ENCODE data around the gene ARMS2.

DNA sequence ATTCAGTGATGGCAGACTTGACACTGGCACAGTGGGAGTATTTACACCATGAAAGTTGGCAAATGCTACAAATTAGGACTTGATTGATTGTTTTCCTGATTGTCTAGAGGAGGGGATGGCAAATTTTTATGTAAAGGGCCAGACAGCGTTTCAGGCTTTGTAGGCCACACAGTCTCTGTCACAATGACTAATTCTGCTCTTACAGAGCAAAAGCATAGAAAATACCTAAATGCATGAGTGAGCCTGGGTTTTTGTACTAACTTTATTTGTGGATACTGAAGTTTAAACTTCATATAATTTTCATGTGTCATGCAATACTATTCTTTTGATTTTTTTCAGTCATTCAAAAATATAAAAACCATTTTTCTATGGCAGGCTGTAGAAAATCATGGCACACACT, 9.0 kb upstream of the ARMS2 start:
- TF ChIP-seq, protein P1, sequence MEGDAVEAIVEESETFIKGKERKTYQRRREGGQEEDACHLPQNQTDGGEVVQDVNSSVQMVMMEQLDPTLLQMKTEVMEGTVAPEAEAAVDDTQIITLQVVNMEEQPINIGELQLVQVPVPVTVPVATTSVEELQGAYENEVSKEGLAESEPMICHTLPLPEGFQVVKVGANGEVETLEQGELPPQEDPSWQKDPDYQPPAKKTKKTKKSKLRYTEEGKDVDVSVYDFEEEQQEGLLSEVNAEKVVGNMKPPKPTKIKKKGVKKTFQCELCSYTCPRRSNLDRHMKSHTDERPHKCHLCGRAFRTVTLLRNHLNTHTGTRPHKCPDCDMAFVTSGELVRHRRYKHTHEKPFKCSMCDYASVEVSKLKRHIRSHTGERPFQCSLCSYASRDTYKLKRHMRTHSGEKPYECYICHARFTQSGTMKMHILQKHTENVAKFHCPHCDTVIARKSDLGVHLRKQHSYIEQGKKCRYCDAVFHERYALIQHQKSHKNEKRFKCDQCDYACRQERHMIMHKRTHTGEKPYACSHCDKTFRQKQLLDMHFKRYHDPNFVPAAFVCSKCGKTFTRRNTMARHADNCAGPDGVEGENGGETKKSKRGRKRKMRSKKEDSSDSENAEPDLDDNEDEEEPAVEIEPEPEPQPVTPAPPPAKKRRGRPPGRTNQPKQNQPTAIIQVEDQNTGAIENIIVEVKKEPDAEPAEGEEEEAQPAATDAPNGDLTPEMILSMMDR (IDR thresholded peaks at IDR 0.05; ENCODE audit: borderline replicate concordance, extremely low read depth, low read length, poor library complexity, severe bottlenecking) = no peak
- no peak for TF ChIP-seq EZH2 (IDR thresholded peaks at IDR 0.05; ENCODE audit: borderline replicate concordance, low read depth, low read length, severe bottlenecking)
